ENCODE measurements around the gene CGREF1.
"Not testable (repeated sequence)": the region's sequence is repeated elsewhere in the genome, so short reads cannot be mapped to it uniquely, and the experiment has no call there.

DNA sequence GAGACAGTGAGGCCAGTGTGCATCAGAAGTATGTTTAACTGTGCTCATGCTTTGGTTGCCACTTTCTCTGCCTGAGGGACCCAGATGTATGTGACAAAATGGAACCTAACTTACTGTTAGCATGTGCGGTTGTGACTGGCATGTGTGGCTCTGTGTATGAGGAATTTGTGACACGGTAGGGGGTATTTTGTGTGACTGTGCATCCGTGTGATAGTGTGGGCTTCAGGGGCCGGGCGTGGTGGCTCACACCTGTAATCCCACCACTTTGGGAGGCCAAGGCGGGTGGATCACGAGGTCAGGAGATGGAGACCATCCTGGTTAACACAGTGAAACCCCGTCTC is 372 bp upstream of the CGREF1 start:
- TF ChIP-seq, protein P1, sequence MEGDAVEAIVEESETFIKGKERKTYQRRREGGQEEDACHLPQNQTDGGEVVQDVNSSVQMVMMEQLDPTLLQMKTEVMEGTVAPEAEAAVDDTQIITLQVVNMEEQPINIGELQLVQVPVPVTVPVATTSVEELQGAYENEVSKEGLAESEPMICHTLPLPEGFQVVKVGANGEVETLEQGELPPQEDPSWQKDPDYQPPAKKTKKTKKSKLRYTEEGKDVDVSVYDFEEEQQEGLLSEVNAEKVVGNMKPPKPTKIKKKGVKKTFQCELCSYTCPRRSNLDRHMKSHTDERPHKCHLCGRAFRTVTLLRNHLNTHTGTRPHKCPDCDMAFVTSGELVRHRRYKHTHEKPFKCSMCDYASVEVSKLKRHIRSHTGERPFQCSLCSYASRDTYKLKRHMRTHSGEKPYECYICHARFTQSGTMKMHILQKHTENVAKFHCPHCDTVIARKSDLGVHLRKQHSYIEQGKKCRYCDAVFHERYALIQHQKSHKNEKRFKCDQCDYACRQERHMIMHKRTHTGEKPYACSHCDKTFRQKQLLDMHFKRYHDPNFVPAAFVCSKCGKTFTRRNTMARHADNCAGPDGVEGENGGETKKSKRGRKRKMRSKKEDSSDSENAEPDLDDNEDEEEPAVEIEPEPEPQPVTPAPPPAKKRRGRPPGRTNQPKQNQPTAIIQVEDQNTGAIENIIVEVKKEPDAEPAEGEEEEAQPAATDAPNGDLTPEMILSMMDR (tag by site-specific recombination; IDR thresholded peaks at IDR 0.05) = not testable (repeated sequence)
- TF ChIP-seq ZNF138 (tag by site-specific recombination; IDR thresholded peaks at IDR 0.05; ENCODE audit: borderline replicate concordance); ZFP3 (tag by site-specific recombination; IDR thresholded peaks at IDR 0.05; ENCODE audit: low read depth); KLF10 (tag by site-specific recombination; IDR thresholded peaks at IDR 0.05); ZSCAN30 (tag by site-specific recombination; IDR thresholded peaks at IDR 0.05); ZNF274 (IDR thresholded peaks at IDR 0.05; ENCODE audit: low read length); ZNF274 (tag by site-specific recombination; IDR thresholded peaks at IDR 0.05; ENCODE audit: borderline replicate concordance); ZNF112 (tag by site-specific recombination; IDR thresholded peaks at IDR 0.05); ZNF394 (tag by site-specific recombination; IDR thresholded peaks at IDR 0.05; ENCODE audit: borderline replicate concordance); ZNF223 (tag by site-specific recombination; IDR thresholded peaks at IDR 0.05); ZBTB1 (tag by site-specific recombination; IDR thresholded peaks at IDR 0.05); ZNF785 (tag by site-specific recombination; IDR thresholded peaks at IDR 0.05); ZNF660 (tag by site-specific recombination; IDR thresholded peaks at IDR 0.05); PATZ1 (tag by site-specific recombination; IDR thresholded peaks at IDR 0.05): not testable (repeated sequence)

Data from HEK293 (cell line).